Upper lobe of right lung (tissue), 1 donor: ENCODE data around the gene GLB1L3. TPM values are rescaled to one million over a fixed set of nuclear protein-coding genes. Genes with fewer than 3 reads are reported as not detected.
"Not testable (repeated sequence)": the region's sequence is repeated elsewhere in the genome, so short reads cannot be mapped to it uniquely, and the experiment has no call there.

Source experiments
- ATAC-seq: fragments of 200-7000 bp; cut with Tn5 transposase; one replicate; pipeline ENCODE4 v1.9.1; 2020; ENCODE audit warnings: mild to moderate bottlenecking, moderate library complexity
- DNase-seq: peaks from one replicate; pipeline ENCODE4 v3.0.0-alpha.2; 2020
- H3K27ac ChIP-seq: fragments of 200-600 bp; one replicate; pipeline ENCODE4 v1.8.0; 2022
- H3K27me3 ChIP-seq: fragments of 200-600 bp; one replicate; pipeline ENCODE4 v1.8.0; 2022; ENCODE audit warnings: mild to moderate bottlenecking
- H3K36me3 ChIP-seq: fragments of 200-600 bp; one replicate; pipeline ENCODE4 v1.8.0; 2022
- H3K4me1 ChIP-seq: fragments of 200-600 bp; one replicate; pipeline ENCODE4 v1.8.0; 2022
- H3K4me3 ChIP-seq: fragments of 200-600 bp; one replicate; pipeline ENCODE4 v1.8.0; 2022; ENCODE audit warnings: mild to moderate bottlenecking
- H3K9me3 ChIP-seq: fragments of 200-600 bp; one replicate; pipeline ENCODE4 v1.8.0; 2022
- intact Hi-C: fragments of 100-400 bp; cut with DNase I; formaldehyde crosslinking; loops from one replicate; pipeline ENCODE4 v1.11.0; 2022
- total RNA-seq: library from RNA; stranded (reverse); fragmentation: NEBNext Ultra II Directional; extraction: Animal tissue kit (Norgen Biotek cat#: 25700); gene quantifications from one replicate; pipeline ENCODE4 v1.2.1, GENCODE V29; 2021
- TF ChIP-seq, protein P1 (sequence below): fragments of 200-600 bp; IDR thresholded peaks from one replicate; pipeline ENCODE4 v1.8.0; 2022; ENCODE audit warnings: antibody characterized with exemption
- donor health status: DM: no; HTN: yes; CAD: no; lungs with severe emphysema.

Gene GLB1L3
- total RNA-seq, 1 donor from 2014 or later, result 0.43 TPM

DNA sequence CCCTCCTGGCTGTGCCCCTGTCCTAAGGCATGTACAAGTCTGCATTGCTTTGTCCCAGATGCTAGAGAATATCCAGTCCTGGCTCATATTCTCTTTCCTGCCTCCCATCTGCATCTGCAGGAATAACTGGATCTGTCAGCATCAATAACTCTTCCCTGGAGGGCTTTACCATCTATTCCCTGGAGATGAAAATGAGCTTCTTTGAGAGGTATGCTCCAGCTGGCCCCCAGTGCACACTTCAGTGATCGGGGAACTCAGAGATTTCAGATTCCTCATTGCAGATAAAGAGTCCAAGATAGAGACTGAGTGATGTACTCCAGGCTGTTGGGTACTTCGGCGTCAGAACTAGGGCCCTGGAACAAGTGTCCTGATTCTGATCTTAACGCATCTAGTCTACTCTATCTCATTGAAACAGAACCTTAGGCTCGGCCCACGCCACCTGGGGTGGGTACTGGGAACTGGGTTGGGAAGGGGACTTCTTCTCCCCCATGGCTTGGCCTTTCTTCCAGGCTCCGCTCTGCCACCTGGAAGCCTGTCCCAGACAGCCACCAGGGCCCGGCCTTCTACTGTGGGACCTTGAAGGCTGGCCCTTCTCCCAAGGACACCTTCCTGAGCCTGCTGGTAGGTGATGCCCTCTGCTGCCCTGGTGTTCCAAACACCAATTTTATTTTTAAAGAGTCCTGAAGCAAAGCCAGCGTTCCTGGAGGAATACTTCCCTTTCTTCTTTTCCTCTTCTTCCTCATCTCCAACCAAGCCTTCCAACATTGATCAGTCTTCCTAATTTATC is 37.8 kb downstream of the GLB1L3 start:
- intact Hi-C loops, result no loop called here
- TF ChIP-seq, protein P1, sequence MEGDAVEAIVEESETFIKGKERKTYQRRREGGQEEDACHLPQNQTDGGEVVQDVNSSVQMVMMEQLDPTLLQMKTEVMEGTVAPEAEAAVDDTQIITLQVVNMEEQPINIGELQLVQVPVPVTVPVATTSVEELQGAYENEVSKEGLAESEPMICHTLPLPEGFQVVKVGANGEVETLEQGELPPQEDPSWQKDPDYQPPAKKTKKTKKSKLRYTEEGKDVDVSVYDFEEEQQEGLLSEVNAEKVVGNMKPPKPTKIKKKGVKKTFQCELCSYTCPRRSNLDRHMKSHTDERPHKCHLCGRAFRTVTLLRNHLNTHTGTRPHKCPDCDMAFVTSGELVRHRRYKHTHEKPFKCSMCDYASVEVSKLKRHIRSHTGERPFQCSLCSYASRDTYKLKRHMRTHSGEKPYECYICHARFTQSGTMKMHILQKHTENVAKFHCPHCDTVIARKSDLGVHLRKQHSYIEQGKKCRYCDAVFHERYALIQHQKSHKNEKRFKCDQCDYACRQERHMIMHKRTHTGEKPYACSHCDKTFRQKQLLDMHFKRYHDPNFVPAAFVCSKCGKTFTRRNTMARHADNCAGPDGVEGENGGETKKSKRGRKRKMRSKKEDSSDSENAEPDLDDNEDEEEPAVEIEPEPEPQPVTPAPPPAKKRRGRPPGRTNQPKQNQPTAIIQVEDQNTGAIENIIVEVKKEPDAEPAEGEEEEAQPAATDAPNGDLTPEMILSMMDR, result no peak
- DNase-seq (no peak), ATAC-seq (peak; percentile 39)
- no peak overlapping the region for H3K27ac ChIP-seq
- no peaks in the 10 kb centered on the region for H3K27me3 ChIP-seq
- peaks cover 7% of the 10 kb centered on the region for H3K9me3 ChIP-seq
- no peak overlapping the region for H3K4me3 ChIP-seq
- H3K36me3 ChIP-seq, result no peaks in the 10 kb centered on the region
- H3K4me1 ChIP-seq, result no peaks in the 10 kb centered on the region

- peaks cover 7% of the 10 kb centered on the region for H3K9me3 ChIP-seq
Measured at GRCh38 chr11:134317103-134317502, 40.9 kb downstream of the GLB1L3 start.

DNA sequence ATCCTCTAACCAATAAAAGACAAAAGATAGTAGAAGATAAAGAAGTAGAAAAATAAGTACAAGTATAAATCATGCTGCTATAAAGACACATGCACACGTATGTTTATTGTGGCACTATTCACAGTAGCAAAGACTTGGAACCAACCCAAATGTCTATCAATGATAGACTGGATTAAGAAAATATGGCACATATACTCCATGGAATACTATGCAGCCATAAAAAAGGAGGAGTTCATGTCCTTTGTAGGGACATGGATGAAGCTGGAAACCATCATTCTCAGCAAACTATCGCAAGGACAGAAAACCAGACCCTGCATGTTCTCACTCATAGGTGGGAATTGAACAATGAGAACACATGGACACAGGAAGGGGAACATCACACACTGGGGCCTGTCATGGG is 45.2 kb downstream of the GLB1L3 start:
- H3K4me3 ChIP-seq, DNase-seq, H3K27me3 ChIP-seq, H3K4me1 ChIP-seq, intact Hi-C loops, H3K9me3 ChIP-seq, H3K27ac ChIP-seq, H3K36me3 ChIP-seq, ATAC-seq: not testable (repeated sequence)

More at GRCh38 chr11:134317103-134317502, 40.9 kb downstream of the GLB1L3 start:
- Histone ChIP-seq H3K4me1 (no peaks in the 10 kb centered on the region), H3K4me3 (no peak overlapping the region), H3K27me3 (no peaks in the 10 kb centered on the region), H3K36me3 (no peaks in the 10 kb centered on the region), H3K27ac (no peak overlapping the region)
- no peak for DNase-seq
- ATAC-seq, result no peak
- TF ChIP-seq, protein P1, result no peak
- intact Hi-C loops, result no loop called here

- H3K9me3 ChIP-seq, result peaks cover 4% of the 10 kb centered on the region
- TF ChIP-seq, protein P1, result no peak
- no peaks in the 10 kb centered on the region for H3K4me1 ChIP-seq
- H3K4me3 ChIP-seq, result no peak overlapping the region
- intact Hi-C loops, result no loop called here
- ATAC-seq, result no peak
- H3K27me3 ChIP-seq, result no peaks in the 10 kb centered on the region
- DNase-seq, result no peak
- H3K36me3 ChIP-seq, result no peaks in the 10 kb centered on the region
- H3K27ac ChIP-seq, result no peak overlapping the region
Measured at GRCh38 chr11:134322553-134322952, 46.4 kb downstream of the GLB1L3 start.

DNA sequence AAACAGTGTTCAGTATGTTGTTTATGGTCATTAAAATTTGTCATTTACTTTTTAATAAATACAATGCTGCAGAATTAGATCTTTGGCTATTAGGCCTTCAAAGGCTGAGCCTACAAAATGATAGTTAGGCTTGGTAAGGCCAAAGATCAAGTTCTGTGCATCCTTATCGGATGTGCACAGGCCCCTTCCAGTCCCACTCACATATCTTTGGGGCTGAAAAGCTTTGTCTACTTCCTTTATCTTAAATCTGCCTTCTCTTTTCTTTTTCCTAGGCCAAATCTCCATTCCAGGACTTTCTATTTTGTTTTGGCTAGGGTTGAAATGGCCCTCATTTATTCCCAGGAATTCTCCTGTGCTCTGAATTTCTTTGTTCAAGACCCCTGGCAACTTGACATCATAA is 52.3 kb downstream of the GLB1L3 start:
- H3K9me3 ChIP-seq, result no peaks in the 10 kb centered on the region
- TF ChIP-seq, protein P1, result no peak
- no peaks in the 10 kb centered on the region for H3K4me1 ChIP-seq
- peaks cover 7% of the 10 kb centered on the region for H3K27me3 ChIP-seq
- no peaks in the 10 kb centered on the region for H3K36me3 ChIP-seq
- no peak overlapping the region for H3K4me3 ChIP-seq
- intact Hi-C loops, result no loop called here
- DNase-seq (no peak), ATAC-seq (no peak)
- no peak overlapping the region for H3K27ac ChIP-seq

DNA sequence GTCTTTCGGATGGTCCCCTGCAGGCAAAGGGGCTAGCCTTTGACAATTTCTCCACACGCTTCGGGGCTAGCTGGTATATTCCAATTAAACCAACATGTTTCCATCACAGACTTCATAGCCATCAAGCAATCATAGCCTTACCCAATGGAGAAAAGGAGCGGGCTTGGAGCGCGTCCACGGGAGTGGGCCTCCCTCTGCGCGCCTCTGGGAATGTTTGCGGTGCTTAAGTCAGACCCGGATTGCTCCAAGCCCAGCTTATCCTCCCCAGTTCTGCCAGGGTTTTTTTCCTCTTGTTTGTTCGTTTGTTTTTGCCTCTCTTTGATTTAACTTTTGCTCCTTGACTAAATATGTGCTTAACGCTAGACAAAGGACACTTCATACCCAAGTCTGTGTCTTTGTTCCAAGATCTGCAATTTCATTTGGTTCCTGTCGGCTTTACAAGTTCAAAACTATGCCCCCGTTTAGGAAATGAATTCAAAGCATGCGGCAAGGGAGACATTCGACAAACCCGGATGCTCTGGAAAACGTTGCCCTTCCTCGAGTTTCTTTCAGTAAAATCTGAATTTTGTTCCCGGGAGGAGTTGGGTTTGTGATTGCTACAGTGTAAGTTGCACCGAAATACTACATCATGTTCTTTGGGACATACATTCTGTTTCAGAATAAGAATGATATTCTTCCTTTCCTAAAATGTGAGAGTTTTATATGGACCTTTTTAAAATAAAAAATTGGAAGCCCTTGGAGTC is 54.6 kb downstream of the GLB1L3 start:
- Histone ChIP-seq H3K27me3 (peaks cover 7% of the 10 kb centered on the region), H3K9me3 (no peaks in the 10 kb centered on the region), H3K36me3 (no peaks in the 10 kb centered on the region), H3K4me3 (peak overlapping the region; percentile 42), H3K4me1 (no peaks in the 10 kb centered on the region), H3K27ac (no peak overlapping the region)
- intact Hi-C loops, result no loop called here
- DNase-seq (no peak), ATAC-seq (no peak)
- TF ChIP-seq, protein P1, result no peak
